NCI-H2196 (cell line): Measurements from ENCODE around the gene BCL11B.

Experiments
- DNase-seq: peaks from one replicate; lab custom pipeline; 2025; ENCODE audit not compliant: unreplicated experiment; lab: John Stamatoyannopoulos, UW

Gene BCL11B

GRCh38 chr14:99185436-99186068, 86.4 kb downstream of the BCL11B start:
- DNase-seq: no peak

- DNase-seq: no peak
These were observed 88.3 kb downstream of the BCL11B start for GRCh38 chr14:99183716-99184115.

GRCh38 chr14:99183311-99183710, 88.7 kb downstream of the BCL11B start:
- DNase-seq: no peak

- no peak for DNase-seq
These were observed 89.3 kb downstream of the BCL11B start for GRCh38 chr14:99182548-99183250.

- DNase-seq: no peak
These were observed 90.0 kb downstream of the BCL11B start for GRCh38 chr14:99181804-99182520.

- DNase-seq: no peak
These were observed 90.8 kb downstream of the BCL11B start for GRCh38 chr14:99181241-99181640.

- no peak for DNase-seq
These were observed 92.1 kb downstream of the BCL11B start for GRCh38 chr14:99179946-99180345.

GRCh38 chr14:99179506-99179905, 92.5 kb downstream of the BCL11B start:
- no peak for DNase-seq

GRCh38 chr14:99177886-99178835, 93.8 kb downstream of the BCL11B start:
- no peak for DNase-seq

GRCh38 chr14:99177046-99177655, 94.8 kb downstream of the BCL11B start:
- DNase-seq: no peak

- DNase-seq: no peak
These were observed 95.6 kb downstream of the BCL11B start for GRCh38 chr14:99176156-99176945.

- DNase-seq: no peak
These were observed 96.5 kb downstream of the BCL11B start for GRCh38 chr14:99175331-99176155.

GRCh38 chr14:99174770-99175319, 97.2 kb downstream of the BCL11B start:
- DNase-seq: no peak

- no peak for DNase-seq
These were observed 97.8 kb downstream of the BCL11B start for GRCh38 chr14:99174081-99174769.

- DNase-seq: no peak
These were observed 98.5 kb downstream of the BCL11B start for GRCh38 chr14:99173506-99173905.

- no peak for DNase-seq
These were observed 98.9 kb downstream of the BCL11B start for GRCh38 chr14:99173086-99173485.

GRCh38 chr14:99171396-99171795, 100.6 kb downstream of the BCL11B start:
- no peak for DNase-seq

GRCh38 chr14:99169776-99170356, 102.1 kb downstream of the BCL11B start:
- DNase-seq: no peak
